Keratinocyte (primary cell): ENCODE data around the gene SMG9. TPM values are rescaled to one million over a fixed set of nuclear protein-coding genes. Genes with fewer than 3 reads are reported as not detected.
"Not testable (repeated sequence)": the region's sequence is repeated elsewhere in the genome, so short reads cannot be mapped to it uniquely, and the experiment has no call there.

Experiments
- DNase-seq: peaks from one replicate; pipeline ENCODE4 v3.0.0-alpha.2; 2011; ENCODE audit warnings: low read depth, missing footprints, low spot score
- FAIRE-seq: peaks from 2 replicates; lab custom pipeline; 2011; peaks lifted over from hg19 to GRCh38; lab: Jason Lieb, UNC
- H2AFZ ChIP-seq: 2 replicates; pipeline ENCODE4 v1.6.0; 2012; ENCODE audit warnings: low read length, control low read depth, inconsistent platforms; ENCODE audit not compliant: control insufficient read depth
- H3K27ac ChIP-seq: 2 replicates; pipeline ENCODE4 v1.5.1; 2011; ENCODE audit warnings: low read length; ENCODE audit not compliant: control insufficient read depth, insufficient read depth
- H3K27me3 ChIP-seq: 3 replicates; pipeline ENCODE4 v1.6.0; 2011; ENCODE audit warnings: low read length; ENCODE audit not compliant: control insufficient read depth, insufficient read depth; ENCODE audit errors: extremely low read depth
- H3K36me3 ChIP-seq, 2 experiments: 2 replicates in 1 of 2; 3 replicates in 1 of 2; pipeline ENCODE4 v1.5.1; 2011; ENCODE audit warnings: low read length in 2 of 2, mild to moderate bottlenecking in 1 of 2; ENCODE audit not compliant: control insufficient read depth in 2 of 2, insufficient read depth in 2 of 2; ENCODE audit errors: extremely low read depth in 1 of 2
- H3K4me1 ChIP-seq: 3 replicates; pipeline ENCODE4 v1.5.1; 2011; ENCODE audit warnings: low read length; ENCODE audit not compliant: control insufficient read depth, insufficient read depth; ENCODE audit errors: extremely low read depth
- H3K4me2 ChIP-seq: 3 replicates; pipeline ENCODE4 v1.6.0; 2011; ENCODE audit warnings: low read depth, low read length; ENCODE audit not compliant: control insufficient read depth, insufficient read depth; ENCODE audit errors: extremely low read depth
- H3K4me3 ChIP-seq, 3 experiments: fragments of 200-600 bp in 1 of 3; sonication (generic) in 1 of 3; 2 replicates in 2 of 3; 3 replicates in 1 of 3; pipeline ENCODE4 v1.5.1; 2011 to 2016; ENCODE audit warnings: low read length in 3 of 3, mild to moderate bottlenecking in 3 of 3, control low read depth in 2 of 3, inconsistent platforms in 1 of 3, low read depth in 1 of 3, mixed read lengths in 1 of 3, mixed run types in 1 of 3, moderate library complexity in 1 of 3; ENCODE audit not compliant: control insufficient read depth in 2 of 3, insufficient read depth in 2 of 3; ENCODE audit errors: extremely low read depth in 1 of 3
- H3K79me2 ChIP-seq: 2 replicates; pipeline ENCODE4 v1.6.0; 2012; ENCODE audit warnings: low read length; ENCODE audit not compliant: control insufficient read depth, insufficient read depth
- H3K9ac ChIP-seq: 3 replicates; pipeline ENCODE4 v1.6.0; 2011; ENCODE audit warnings: low read length; ENCODE audit not compliant: control insufficient read depth, insufficient read depth; ENCODE audit errors: extremely low read depth
- H3K9me1 ChIP-seq: 3 replicates; pipeline ENCODE4 v1.6.0; 2011; ENCODE audit warnings: low read length; ENCODE audit not compliant: control insufficient read depth, insufficient read depth; ENCODE audit errors: extremely low read depth
- H3K9me3 ChIP-seq: 2 replicates; pipeline ENCODE4 v1.5.1; 2012; ENCODE audit warnings: low read depth, low read length; ENCODE audit not compliant: control insufficient read depth
- H4K20me1 ChIP-seq: 3 replicates; pipeline ENCODE4 v1.6.0; 2011; ENCODE audit warnings: low read length; ENCODE audit not compliant: control insufficient read depth, insufficient read depth; ENCODE audit errors: extremely low read depth
- EZH2 ChIP-seq: IDR thresholded peaks from one replicate; pipeline ENCODE4 v1.6.1; 2012; ENCODE audit warnings: inconsistent platforms, mild to moderate bottlenecking, low read length, moderate library complexity
- dilution Hi-C: fragments of 300-500 bp; cut with MboI; formaldehyde crosslinking; loops from one replicate; pipeline ENCODE4 v1.7.0; 2020; ENCODE audit warnings: low sequenced_read_pairs; ENCODE audit not compliant: extremely low pct_ligation_motif_present
- polyA plus RNA-seq, 5 experiments: library from polyadenylated mRNA; depleted of rRNA in 3 of 5; stranded (reverse) in 3 of 5; stranded (forward) in 1 of 5; unstranded in 1 of 5; fragments of >200 nt; gene quantifications; 1 replicate in 1 of 5; 2 replicates in 3 of 5; 3 replicates in 1 of 5; pipeline versions ENCODE4 v1.2.1 to v1.2.3, GENCODE V29; 2011 to 2012; ENCODE audit warnings: missing spikeins in 2 of 5, low read depth in 1 of 5, low replicate concordance in 1 of 5
- TF ChIP-seq, protein P1 (sequence below), 3 experiments: IDR thresholded peaks in 1 of 3; conservative IDR thresholded peaks in 1 of 3; optimal IDR thresholded peaks in 1 of 3; 2 replicates in 2 of 3; 3 replicates in 1 of 3; pipeline versions ENCODE3 to v1.5.1; 2011; ENCODE audit warnings: low read length in 3 of 3, mild to moderate bottlenecking in 3 of 3, moderate library complexity in 2 of 3, control low read depth in 1 of 3, inconsistent platforms in 1 of 3; ENCODE audit not compliant: insufficient read depth in 2 of 3; ENCODE audit errors: extremely low read depth in 1 of 3

SMG9 gene
- polyA plus RNA-seq, 1 donor (not counting 4 experiments of a cell fraction or from before 2014, with no cell fraction given), result 15.6 TPM

- Histone ChIP-seq H3K4me1 (peaks cover 25% of the 10 kb centered on the region), H3K79me2 (no peaks in the 10 kb centered on the region), H3K9me1 (no peaks in the 10 kb centered on the region), H3K4me3 (no peak overlapping the region), H3K36me3 (peaks cover 0 to 4% of the 10 kb centered on the region in 2 experiments), H3K9ac (peak overlapping the region; percentile 3), H3K9me3 (no peaks in the 10 kb centered on the region), H3K4me2 (no peak overlapping the region), H4K20me1 (no peaks in the 10 kb centered on the region), H2AFZ (no peak overlapping the region), H3K27me3 (no peaks in the 10 kb centered on the region), H3K27ac (peak overlapping the region; percentile 84)
- dilution Hi-C loops, result no loop called here
- FAIRE-seq (no peak), DNase-seq (no peak)
- TF ChIP-seq, protein P1, sequence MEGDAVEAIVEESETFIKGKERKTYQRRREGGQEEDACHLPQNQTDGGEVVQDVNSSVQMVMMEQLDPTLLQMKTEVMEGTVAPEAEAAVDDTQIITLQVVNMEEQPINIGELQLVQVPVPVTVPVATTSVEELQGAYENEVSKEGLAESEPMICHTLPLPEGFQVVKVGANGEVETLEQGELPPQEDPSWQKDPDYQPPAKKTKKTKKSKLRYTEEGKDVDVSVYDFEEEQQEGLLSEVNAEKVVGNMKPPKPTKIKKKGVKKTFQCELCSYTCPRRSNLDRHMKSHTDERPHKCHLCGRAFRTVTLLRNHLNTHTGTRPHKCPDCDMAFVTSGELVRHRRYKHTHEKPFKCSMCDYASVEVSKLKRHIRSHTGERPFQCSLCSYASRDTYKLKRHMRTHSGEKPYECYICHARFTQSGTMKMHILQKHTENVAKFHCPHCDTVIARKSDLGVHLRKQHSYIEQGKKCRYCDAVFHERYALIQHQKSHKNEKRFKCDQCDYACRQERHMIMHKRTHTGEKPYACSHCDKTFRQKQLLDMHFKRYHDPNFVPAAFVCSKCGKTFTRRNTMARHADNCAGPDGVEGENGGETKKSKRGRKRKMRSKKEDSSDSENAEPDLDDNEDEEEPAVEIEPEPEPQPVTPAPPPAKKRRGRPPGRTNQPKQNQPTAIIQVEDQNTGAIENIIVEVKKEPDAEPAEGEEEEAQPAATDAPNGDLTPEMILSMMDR (optimal IDR thresholded peaks at IDR 0.05 in 1 of 3, IDR thresholded peaks at IDR 0.05 in 1 of 3, conservative IDR thresholded peaks at IDR 0.05 in 1 of 3; ENCODE audit: extremely low read depth in 1 of 3, insufficient read depth in 2 of 3, low read length in 3 of 3), result peak in 1 of 3 experiments; percentile 10
- TF ChIP-seq EZH2, result no peak
Observed at GRCh38 chr19:43766755-43767043, 11.9 kb upstream of the SMG9 start.

DNA sequence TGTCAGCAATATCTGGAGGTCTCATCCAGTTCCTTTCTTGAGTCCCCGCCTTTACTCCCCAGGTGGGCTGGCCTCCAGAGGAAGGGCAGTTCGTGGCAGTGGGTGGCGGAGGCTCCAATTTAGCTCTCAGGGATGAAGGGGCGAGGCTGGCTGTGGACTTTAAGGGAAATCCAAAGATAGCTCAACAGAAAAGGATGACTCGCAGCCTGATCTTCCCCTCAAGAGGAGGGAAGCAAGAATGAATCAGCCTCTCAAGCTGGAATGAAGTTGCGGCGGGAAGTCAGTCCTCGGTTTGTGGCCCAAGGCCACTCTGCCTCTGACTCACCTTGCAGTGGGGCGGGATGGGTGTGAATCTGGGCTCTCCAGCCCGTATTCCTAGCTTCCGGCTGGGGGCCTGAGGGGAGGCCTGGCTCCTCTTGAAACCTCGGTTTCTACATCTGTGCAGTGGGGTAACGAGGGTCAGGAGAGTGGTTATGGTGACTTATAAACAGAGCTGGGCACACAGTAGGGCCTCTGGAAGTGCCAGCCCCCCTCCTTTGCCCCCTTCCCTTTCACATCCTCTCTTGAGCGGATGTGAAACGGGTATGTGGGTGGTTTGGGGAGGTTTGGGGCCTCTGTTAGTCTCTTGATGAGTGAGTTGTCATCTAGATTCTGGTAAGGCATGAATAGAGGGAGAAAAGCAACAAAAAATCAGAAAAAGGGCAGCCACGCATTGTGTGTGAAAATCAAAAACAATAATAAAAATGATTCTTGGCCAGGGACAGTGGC lies 10.5 kb upstream of the SMG9 start:
- H3K4me3 ChIP-seq, result no peak overlapping the region
- peaks cover 25% of the 10 kb centered on the region for H3K4me1 ChIP-seq
- H3K9me1 ChIP-seq, result no peaks in the 10 kb centered on the region
- peak overlapping the region; percentile 67 for H3K4me2 ChIP-seq
- H2AFZ ChIP-seq, result peak overlapping the region; percentile 5
- TF ChIP-seq EZH2, result no peak
- TF ChIP-seq, protein P1 (optimal IDR thresholded peaks at IDR 0.05 in 1 of 3, IDR thresholded peaks at IDR 0.05 in 1 of 3, conservative IDR thresholded peaks at IDR 0.05 in 1 of 3; ENCODE audit: extremely low read depth in 1 of 3, insufficient read depth in 2 of 3, low read length in 3 of 3), result no peak
- DNase-seq (peak; percentile 95), FAIRE-seq (peak; percentile 98)
- peak overlapping the region; percentile 65 for H3K9ac ChIP-seq
- no peaks in the 10 kb centered on the region for H4K20me1 ChIP-seq
- no peaks in the 10 kb centered on the region for H3K79me2 ChIP-seq
- dilution Hi-C loops, result no loop called here
- H3K36me3 ChIP-seq, result peaks cover 0 to 4% of the 10 kb centered on the region in 2 experiments
- peak overlapping the region; percentile 84 for H3K27ac ChIP-seq
- H3K27me3 ChIP-seq, result no peaks in the 10 kb centered on the region
- no peaks in the 10 kb centered on the region for H3K9me3 ChIP-seq

DNA sequence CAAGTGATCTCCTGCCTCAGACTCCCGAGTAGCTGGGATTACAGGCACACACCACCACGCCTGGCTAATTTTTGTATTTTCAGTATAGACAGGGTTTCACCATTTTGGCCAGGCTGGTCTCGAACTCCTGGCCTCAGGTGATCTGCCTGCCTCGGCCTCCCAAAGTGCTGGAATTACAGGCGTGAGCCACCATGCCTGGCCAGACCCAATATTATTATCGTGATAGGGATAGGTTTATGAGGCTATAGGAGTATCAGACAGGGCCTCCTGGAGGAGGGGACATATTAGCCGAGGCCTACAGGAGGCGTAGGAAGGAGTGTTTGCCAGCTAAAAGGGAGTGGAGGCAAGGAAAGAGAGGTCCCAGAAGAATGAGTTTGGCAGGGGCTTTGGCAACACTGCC lies 9.9 kb upstream of the SMG9 start:
- H3K4me3 ChIP-seq, FAIRE-seq, H3K27me3 ChIP-seq, H4K20me1 ChIP-seq, dilution Hi-C loops, H3K79me2 ChIP-seq, DNase-seq, H3K36me3 ChIP-seq, H3K9me1 ChIP-seq, H3K9me3 ChIP-seq: not testable (repeated sequence)
- H3K27ac ChIP-seq, result peak overlapping the region; percentile 84
- peaks cover 25% of the 10 kb centered on the region for H3K4me1 ChIP-seq
- H3K4me2 ChIP-seq, result peak overlapping the region; percentile 67
- peak overlapping the region; percentile 65 for H3K9ac ChIP-seq
- peak overlapping the region; percentile 5 for H2AFZ ChIP-seq
